K562 (cell line): ENCODE results near the gene SLAMF9. TPM values are rescaled to one million over a fixed set of nuclear protein-coding genes. Genes with fewer than 3 reads are reported as not detected.

ENCODE experiments used
- ATAC-seq: fragments of 200-7000 bp; cut with Tn5 transposase; 3 replicates; pipeline ENCODE4 v1.9.1; 2020; ENCODE audit warnings: moderate library complexity
- BruUV-seq: library from RNA; stranded (reverse); fragments of 400-500 nt; replicated peaks from 2 replicates; lab custom pipeline; 2021; lab: Mats Ljungman, UMichigan
- CTCF ChIA-PET: fragments of 300-600 bp; formaldehyde crosslinking; extraction: SDS; loops from one replicate; lab custom pipeline; 2021; ENCODE audit warnings: low intra/inter-chr PET ratio; lab: Yijun Ruan, JAX
- POLR2A ChIA-PET: fragments of 300-600, 350-650 bp; sonication (Branson Sonifier 250); formaldehyde crosslinking; extraction: SDS; loops from one replicate; lab custom pipeline; 2021; ENCODE audit warnings: antibody characterized with exemption, inconsistent platforms; lab: Yijun Ruan, JAX
- DNase-seq, 4 experiments: peaks; one replicate each; pipeline versions ENCODE4 v3.0.0 to v3.0.0-alpha.2; 2011 to 2018; ENCODE audit warnings: low spot score in 3 of 4, mixed read lengths in 3 of 4; ENCODE audit errors: extremely low read depth in 1 of 4
- FAIRE-seq: peaks from 2 replicates; lab custom pipeline; 2011; peaks lifted over from hg19 to GRCh38; lab: Jason Lieb, UNC
- H2AFZ ChIP-seq: 2 replicates; pipeline ENCODE4 v1.6.0; 2011; ENCODE audit warnings: low read depth, low read length, control low read depth, inconsistent platforms
- H3K27ac ChIP-seq: fragments of 200-600 bp; 3 replicates; pipeline ENCODE4 v1.8.0; 2011; ENCODE audit warnings: low read depth, mild to moderate bottlenecking, control low read depth, inconsistent platforms, low read length, moderate library complexity, mixed read lengths; ENCODE audit errors: extremely low read depth
- H3K27me3 ChIP-seq, 2 experiments: fragments of 300-600 bp in 1 of 2; 2 replicates in 1 of 2; 3 replicates in 1 of 2; pipeline versions ENCODE4 v1.6.0 to v1.8.0; 2011; ENCODE audit warnings: inconsistent platforms in 2 of 2, low read length in 2 of 2, mild to moderate bottlenecking in 1 of 2, mixed read lengths in 1 of 2, moderate library complexity in 1 of 2; ENCODE audit not compliant: control insufficient read depth in 2 of 2, insufficient read depth in 2 of 2
- H3K36me3 ChIP-seq: fragments of 300-600 bp; 3 replicates; pipeline ENCODE4 v1.8.0; 2011; ENCODE audit warnings: mild to moderate bottlenecking, low read length, inconsistent platforms; ENCODE audit not compliant: control insufficient read depth, insufficient read depth
- H3K4me1 ChIP-seq, 2 experiments: fragments of 200-600 bp in 1 of 2; replicated peaks in 1 of 2; 2 replicates in 1 of 2; 3 replicates in 1 of 2; pipeline versions ENCODE4 v1.5.1 to v1.8.0; 2011; ENCODE audit warnings: inconsistent platforms in 2 of 2, low read length in 2 of 2, mild to moderate bottlenecking in 1 of 2, mixed read lengths in 1 of 2, moderate library complexity in 1 of 2; ENCODE audit not compliant: control insufficient read depth in 2 of 2, insufficient read depth in 2 of 2
- H3K4me2 ChIP-seq: 2 replicates; pipeline ENCODE4 v1.6.1; 2011; ENCODE audit warnings: low read length, control low read depth, inconsistent platforms, mixed read lengths; ENCODE audit not compliant: insufficient read depth
- H3K4me3 ChIP-seq: fragments of 200-600 bp; sonication (generic), shearing (Covaris generic); 2 replicates; pipeline ENCODE4 v1.5.1; 2016; ENCODE audit warnings: control low read depth, inconsistent platforms
- H3K79me2 ChIP-seq: fragments of 200-600 bp; 3 replicates; pipeline ENCODE4 v1.8.0; 2011; ENCODE audit warnings: low read length, inconsistent platforms; ENCODE audit not compliant: control insufficient read depth, insufficient read depth
- H3K9ac ChIP-seq, 2 experiments: 2 replicates each; pipeline versions ENCODE4 v1.6.0 to v1.6.1; 2011; ENCODE audit warnings: low read depth in 2 of 2, low read length in 2 of 2, control low read depth in 1 of 2, inconsistent platforms in 1 of 2, mild to moderate bottlenecking in 1 of 2, mixed read lengths in 1 of 2; ENCODE audit not compliant: insufficient read depth in 1 of 2
- H3K9me1 ChIP-seq: one replicate; pipeline ENCODE4 v1.6.0; 2011; ENCODE audit warnings: inconsistent platforms, mild to moderate bottlenecking, low read length, moderate library complexity; ENCODE audit not compliant: control insufficient read depth, insufficient read depth
- H3K9me3 ChIP-seq: replicated peaks from 2 replicates; pipeline ENCODE4 v1.5.1; 2011; ENCODE audit warnings: low read depth, low read length, inconsistent platforms; ENCODE audit not compliant: control insufficient read depth, insufficient read depth
- H4K20me1 ChIP-seq: replicated peaks from 2 replicates; pipeline ENCODE4 v1.6.1; 2011; ENCODE audit warnings: low read length, inconsistent platforms, mixed read lengths; ENCODE audit not compliant: control insufficient read depth, insufficient read depth
- CTBP1 ChIP-seq: fragments of 450-650 bp; IDR thresholded peaks from 2 replicates; pipeline ENCODE4 v1.6.1; 2016; ENCODE audit warnings: borderline replicate concordance
- DACH1 ChIP-seq: fragments of 450-650 bp; IDR thresholded peaks from 2 replicates; pipeline ENCODE4 v1.6.1; 2018; ENCODE audit not compliant: partially characterized antibody
- EP300 ChIP-seq: IDR thresholded peaks from 2 replicates; pipeline ENCODE4 v1.6.1; 2012; ENCODE audit warnings: low read length, improper control_type of control experiment
- FOXA3 ChIP-seq, 2 experiments: fragments of 450-650 bp in 1 of 2; sonication (generic) in 1 of 2; formaldehyde crosslinking; IDR thresholded peaks in 1 of 2; conservative IDR thresholded peaks in 1 of 2; 2 replicates each; pipeline versions ENCODE4 v1.4.0 to v1.8.0; 2020 to 2022; ENCODE audit warnings: mild to moderate bottlenecking in 2 of 2, missing genetic modification reagents in 1 of 2
- FOXJ3 ChIP-seq: sonication (generic); formaldehyde crosslinking; IDR thresholded peaks from 2 replicates; pipeline ENCODE4 v1.4.0; 2020; ENCODE audit warnings: mild to moderate bottlenecking, missing genetic modification reagents
- HNRNPH1 ChIP-seq: fragments of 200-400 bp; formaldehyde crosslinking; optimal IDR thresholded peaks from 2 replicates; pipeline ENCODE3; 2017; ENCODE audit warnings: low read depth, mild to moderate bottlenecking, low read length, moderate library complexity
- PRDM10 ChIP-seq: fragments of 450-650 bp; IDR thresholded peaks from 2 replicates; pipeline ENCODE4 v1.6.1; 2018; ENCODE audit not compliant: partially characterized antibody
- ZNF224 ChIP-seq: sonication (generic); formaldehyde crosslinking; IDR thresholded peaks from 2 replicates; pipeline ENCODE4 v1.8.0; 2022; ENCODE audit warnings: mild to moderate bottlenecking, missing genetic modification reagents
- ZNF644 ChIP-seq: fragments of 200-800 bp; sonication (Bioruptor generic); IDR thresholded peaks from 2 replicates; pipeline ENCODE4 v1.6.1; 2016; ENCODE audit warnings: low read depth, missing genetic modification characterization, missing compliant biosample characterization
- WGBS: fragments of 100-300 bp; shearing (Covaris generic); methylation state at CpG from one replicate; pipeline ENCODE4 v1.1.6; 2016; ENCODE audit warnings: low coverage, mixed read lengths; ENCODE audit not compliant: insufficient coverage; ENCODE audit errors: missing lambda C conversion rate; 5-methylcytosine and 5-hydroxymethylcytosine counted together
- in situ Hi-C: fragments of 300-500 bp; cut with MboI; formaldehyde crosslinking; loops from 4 replicates; pipeline ENCODE4 v1.15.0; 2018; ENCODE audit warnings: inconsistent platforms, mixed read lengths
- intact Hi-C: fragments of 100-400 bp; cut with micrococcal nuclease; formaldehyde crosslinking; loops from 2 replicates; pipeline ENCODE4 v1.14.2; 2022
- polyA plus RNA-seq, 8 experiments: library from polyadenylated mRNA; depleted of rRNA in 4 of 8; stranded (reverse) in 5 of 8; unstranded in 3 of 8; fragments of >200 nt; fragmentation: Nextera tagmentation in 2 of 8; fragmentation: Illumina TruSeq in 1 of 8; extraction: Ambion mirVana in 2 of 8; extraction: Trizol in 1 of 8; gene quantifications; 2 replicates each; pipeline versions ENCODE4 v1.2.1 to v1.2.3, GENCODE V29; 2011 to 2014; ENCODE audit warnings: inconsistent platforms in 1 of 8, missing spikeins in 1 of 8
- total RNA-seq, 7 experiments: library from RNA; depleted of rRNA in 6 of 7; stranded (reverse); fragments of >200 nt in 6 of 7; fragmentation: Illumina TruSeq in 2 of 7; extraction: Trizol in 2 of 7; gene quantifications; 2 replicates each; pipeline versions ENCODE4 v1.2.1 to v1.2.3, GENCODE V29; 2011 to 2021; ENCODE audit warnings: low replicate concordance in 1 of 7

Gene SLAMF9
- total and polyA plus RNA-seq, 9 of the 15 experiments (the other 6 are each of a cell fraction or from before 2014, with no cell fraction given) = 0.13 to 0.21 TPM; not detected in 7

- DNase-seq (no peak), FAIRE-seq (no peak), ATAC-seq (no peak)
- no peaks in the 10 kb centered on the region for H3K9me1 ChIP-seq
- no peaks in the 10 kb centered on the region for H3K9me3 ChIP-seq
- no TSS peak for BruUV-seq
- ChIA-PET CTCF (no interaction called here), POLR2A (interaction anchor here (2.4 kb wide), 1 partner anchor 14 kb away, joined by 7 read pairs; no protein-coding TSS in a partner anchor)
- no peak overlapping the region for H3K4me3 ChIP-seq
- intact Hi-C loops (no loop called here), in situ Hi-C loops (no loop called here)
- H3K27me3 ChIP-seq = peaks cover 2 to 46% of the 10 kb centered on the region in 2 experiments
- H3K27ac ChIP-seq = no peak overlapping the region
- peaks cover 3 to 13% of the 10 kb centered on the region in 2 experiments; a peak in 3 of 5 replicates for H3K4me1 ChIP-seq
- H3K36me3 ChIP-seq = no peaks in the 10 kb centered on the region
- H3K9ac ChIP-seq = no peak overlapping the region
- TF ChIP-seq EP300 (no peak), FOXA3 (CRISPR knock-in tag; conservative IDR thresholded peaks at IDR 0.05 in 1 of 2, IDR thresholded peaks at IDR 0.05 in 1 of 2) (no peak), ZNF224 (no peak), DACH1 (no peak), CTBP1 (no peak), FOXJ3 (CRISPR knock-in tag) (no peak), ZNF644 (tag) (no peak), HNRNPH1 (no peak), PRDM10 (no peak)
- no peak overlapping the region for H3K4me2 ChIP-seq
- 19% methylated on average over 2 of the region's 5 CpGs for WGBS
- H4K20me1 ChIP-seq = 0 out of 2 replicates have a peak, but pooled peaks cover 7% of the 10 kb centered on the region
- H2AFZ ChIP-seq = no peak overlapping the region
- H3K79me2 ChIP-seq = no peaks in the 10 kb centered on the region
Measured at GRCh38 chr1:159943278-159943640, 10.8 kb downstream of the SLAMF9 start.
